MM.1S (cell line): ENCODE data around the gene ADARB2.

Experiments used
- EZH2 ChIP-seq: fragments of 300-600 bp; sonication (generic); optimal IDR thresholded peaks from 2 replicates; pipeline ENCODE3; 2017; ENCODE audit warnings: low read depth, mild to moderate bottlenecking, antibody characterized with exemption, low read length, mixed read lengths
- TF ChIP-seq, protein P1 (sequence below): fragments of 300-600 bp; sonication (generic); IDR thresholded peaks from 2 replicates; pipeline ENCODE4 v1.5.1; 2016; ENCODE audit warnings: antibody characterized with exemption, low read length, mixed read lengths

DNA sequence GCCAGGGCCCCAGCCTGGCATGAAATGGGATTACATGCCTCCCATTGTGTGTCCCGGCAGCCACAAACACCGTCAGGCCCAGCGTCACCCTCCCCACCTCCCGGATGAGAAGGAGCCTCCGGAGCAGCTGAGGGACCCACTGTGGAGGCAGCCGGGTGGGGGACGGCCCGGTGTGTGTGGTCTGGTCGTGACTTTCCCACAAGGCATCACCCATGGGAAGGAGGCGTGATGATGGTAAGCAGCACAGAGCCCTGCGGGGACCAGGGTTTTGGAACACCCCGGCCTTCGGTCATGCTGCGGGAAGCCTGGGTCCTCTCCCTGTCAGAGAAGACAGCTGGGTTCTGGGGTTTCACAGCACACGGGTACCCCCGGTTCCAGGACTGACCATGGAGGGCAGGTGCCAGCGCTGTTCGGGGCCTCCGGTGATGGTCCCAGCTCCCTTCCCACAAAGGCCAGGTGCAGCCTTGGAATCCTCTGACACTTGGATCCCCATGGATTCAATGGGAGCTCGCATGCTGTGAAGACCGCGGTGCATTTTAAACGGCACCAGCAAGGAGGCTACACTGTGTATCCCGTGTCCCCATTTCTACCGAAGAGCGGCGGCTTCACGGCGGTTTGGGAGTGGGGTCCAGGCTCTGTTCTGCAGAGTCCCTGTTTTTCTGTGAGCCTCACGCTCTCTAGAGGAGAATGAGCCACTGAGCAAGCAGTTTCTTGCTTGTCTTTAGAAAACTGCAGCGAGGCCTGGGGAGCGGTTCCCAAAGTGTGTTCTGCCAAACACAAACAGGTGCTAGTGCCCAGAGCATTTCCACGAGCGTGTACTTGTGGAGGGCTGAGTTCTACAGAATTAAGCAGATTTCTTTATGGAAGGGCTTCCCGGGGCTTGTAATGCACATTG is 336.0 kb downstream of the ADARB2 start:
- TF ChIP-seq, protein P1, sequence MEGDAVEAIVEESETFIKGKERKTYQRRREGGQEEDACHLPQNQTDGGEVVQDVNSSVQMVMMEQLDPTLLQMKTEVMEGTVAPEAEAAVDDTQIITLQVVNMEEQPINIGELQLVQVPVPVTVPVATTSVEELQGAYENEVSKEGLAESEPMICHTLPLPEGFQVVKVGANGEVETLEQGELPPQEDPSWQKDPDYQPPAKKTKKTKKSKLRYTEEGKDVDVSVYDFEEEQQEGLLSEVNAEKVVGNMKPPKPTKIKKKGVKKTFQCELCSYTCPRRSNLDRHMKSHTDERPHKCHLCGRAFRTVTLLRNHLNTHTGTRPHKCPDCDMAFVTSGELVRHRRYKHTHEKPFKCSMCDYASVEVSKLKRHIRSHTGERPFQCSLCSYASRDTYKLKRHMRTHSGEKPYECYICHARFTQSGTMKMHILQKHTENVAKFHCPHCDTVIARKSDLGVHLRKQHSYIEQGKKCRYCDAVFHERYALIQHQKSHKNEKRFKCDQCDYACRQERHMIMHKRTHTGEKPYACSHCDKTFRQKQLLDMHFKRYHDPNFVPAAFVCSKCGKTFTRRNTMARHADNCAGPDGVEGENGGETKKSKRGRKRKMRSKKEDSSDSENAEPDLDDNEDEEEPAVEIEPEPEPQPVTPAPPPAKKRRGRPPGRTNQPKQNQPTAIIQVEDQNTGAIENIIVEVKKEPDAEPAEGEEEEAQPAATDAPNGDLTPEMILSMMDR: no peak
- no peak for TF ChIP-seq EZH2
